NCI-H2196 treated with DMSO at 0.1 percent for 48 hours (cell line): ENCODE data around the gene B4GALT2.

Source experiments
- DNase-seq: peaks from one replicate; lab custom pipeline; 2025; ENCODE audit not compliant: unreplicated experiment; lab: John Stamatoyannopoulos, UW

B4GALT2 gene

DNA sequence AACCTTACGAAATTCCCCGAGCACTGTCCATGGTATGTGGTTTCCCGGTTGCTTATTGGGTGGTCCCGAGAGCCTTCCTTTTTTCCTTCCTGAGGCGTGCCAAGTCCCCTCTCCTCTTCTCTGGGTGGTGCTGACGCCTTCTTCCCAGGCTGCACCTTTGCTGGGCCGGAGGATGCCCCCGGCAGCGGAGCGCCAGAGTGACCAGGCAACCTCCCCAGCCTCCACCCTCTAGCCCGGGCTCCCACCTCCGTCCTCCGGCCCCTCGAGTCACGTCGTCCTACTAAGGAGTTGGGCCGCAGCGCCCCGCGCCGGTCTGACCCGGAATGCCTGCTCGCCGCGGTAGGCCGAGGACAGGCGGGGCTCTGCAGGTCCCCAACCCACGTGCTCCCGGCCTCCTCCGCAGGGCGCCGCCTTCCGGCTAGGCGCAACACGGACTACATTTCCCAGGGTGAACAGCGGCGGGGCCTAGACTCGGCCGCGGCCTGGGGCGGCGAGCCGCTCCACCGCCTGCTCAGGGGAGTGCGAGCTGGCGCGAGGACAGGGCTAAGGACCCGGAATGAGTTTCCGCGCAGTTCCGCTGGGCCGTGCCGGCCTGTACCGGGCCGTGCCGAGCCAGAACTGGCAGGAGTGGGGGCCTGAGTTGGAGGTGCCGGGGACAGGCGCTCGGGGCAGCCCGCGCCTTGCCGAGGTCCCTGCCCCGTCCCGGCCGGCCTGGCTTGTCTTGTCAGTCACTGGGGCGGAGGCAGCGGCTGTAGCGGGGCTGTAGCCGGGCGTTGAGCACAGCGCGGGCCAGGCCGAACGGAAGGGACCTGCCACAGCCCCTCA lies 32.6 kb upstream of the B4GALT2 start, which contains the start of gene IPO13:
IPO13 (plus strand) TSS at position 715 of the 825 bp plus-strand sequence. CDS start 651 bp downstream, outside the sequence.
- peak; percentile 98 for DNase-seq

DNA sequence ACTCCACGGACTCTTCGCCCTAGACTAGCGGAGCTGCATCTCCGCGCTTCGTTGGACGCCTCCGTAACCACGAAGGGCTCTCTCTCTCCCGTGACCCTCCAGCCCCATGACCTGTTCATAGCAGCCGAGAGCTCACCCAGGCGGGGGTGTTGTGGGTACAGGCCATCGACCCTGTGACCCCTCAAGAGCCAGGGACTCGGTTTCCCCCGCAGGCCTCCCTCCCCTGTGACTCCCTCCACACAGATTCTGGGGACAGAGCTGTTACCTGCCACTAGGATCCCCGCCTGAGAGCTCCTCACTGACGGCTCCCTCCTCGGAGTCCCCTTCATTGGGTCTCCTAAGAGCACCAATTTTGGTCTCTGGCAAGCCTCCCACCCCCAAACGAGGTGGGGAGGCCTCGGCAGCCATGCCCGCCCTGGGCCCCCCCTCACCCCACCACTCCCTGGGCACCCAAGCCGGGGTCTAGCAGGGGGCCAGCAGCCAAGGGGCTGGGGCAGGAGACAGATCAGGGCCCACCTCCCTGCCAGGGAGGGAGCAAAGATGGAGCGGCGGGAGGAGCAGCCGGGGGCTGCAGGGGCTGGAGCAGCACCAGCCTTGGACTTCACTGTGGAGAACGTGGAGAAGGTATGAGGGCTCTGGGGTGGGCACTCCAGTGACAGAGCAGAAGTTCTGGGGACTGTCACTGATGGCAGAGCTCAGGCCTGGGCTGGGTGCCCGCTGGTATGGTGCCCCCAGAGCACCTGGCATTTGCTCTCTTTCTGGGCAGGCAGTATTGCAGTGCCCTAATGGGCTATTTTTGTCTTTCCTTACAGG lies 31.7 kb upstream of the B4GALT2 start:
- DNase-seq = no peak

DNA sequence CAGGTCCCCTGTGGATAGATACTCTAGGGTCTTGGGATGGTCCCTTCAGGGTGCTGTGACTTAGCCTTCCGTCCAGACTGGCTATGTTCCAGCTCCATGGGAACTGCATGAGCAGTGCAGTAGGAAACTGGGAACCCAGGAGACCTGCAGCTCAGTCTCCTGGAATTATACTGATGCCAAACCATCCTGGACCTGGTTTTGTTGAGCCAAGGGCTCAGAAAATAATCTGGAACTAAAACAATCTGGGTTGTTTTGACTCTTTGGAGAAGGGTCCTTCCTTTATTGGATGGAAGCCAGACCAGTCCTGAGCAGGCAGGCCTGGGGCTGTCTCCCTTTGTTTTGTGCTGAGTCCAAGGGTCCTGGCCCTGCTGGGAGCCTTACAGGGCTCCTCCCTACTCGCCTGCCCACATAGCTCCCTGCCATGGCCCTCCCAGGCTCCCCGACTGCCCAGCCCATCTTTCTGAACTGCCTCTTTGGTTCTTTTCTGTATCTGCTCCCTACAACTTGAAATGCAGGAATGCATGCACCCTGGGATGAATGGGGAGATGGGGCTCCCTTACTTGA lies 31.1 kb upstream of the B4GALT2 start:
- no peak for DNase-seq

DNA sequence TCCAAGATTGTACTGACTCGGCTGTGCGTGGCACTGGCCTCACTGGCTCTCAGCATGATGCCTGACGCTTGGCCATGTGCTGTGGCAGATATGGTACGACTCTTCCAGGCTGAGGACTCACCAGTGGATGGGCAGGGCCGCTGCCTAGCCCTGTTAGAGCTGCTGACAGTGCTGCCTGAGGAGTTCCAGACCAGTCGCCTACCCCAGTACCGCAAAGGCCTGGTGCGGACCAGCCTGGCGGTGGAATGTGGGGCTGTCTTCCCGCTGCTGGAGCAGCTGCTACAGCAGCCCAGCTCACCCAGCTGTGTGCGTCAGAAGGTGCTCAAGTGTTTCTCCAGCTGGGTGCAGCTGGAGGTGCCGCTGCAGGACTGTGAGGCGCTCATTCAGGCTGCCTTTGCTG lies 29.3 kb upstream of the B4GALT2 start:
- DNase-seq = no peak

DNA sequence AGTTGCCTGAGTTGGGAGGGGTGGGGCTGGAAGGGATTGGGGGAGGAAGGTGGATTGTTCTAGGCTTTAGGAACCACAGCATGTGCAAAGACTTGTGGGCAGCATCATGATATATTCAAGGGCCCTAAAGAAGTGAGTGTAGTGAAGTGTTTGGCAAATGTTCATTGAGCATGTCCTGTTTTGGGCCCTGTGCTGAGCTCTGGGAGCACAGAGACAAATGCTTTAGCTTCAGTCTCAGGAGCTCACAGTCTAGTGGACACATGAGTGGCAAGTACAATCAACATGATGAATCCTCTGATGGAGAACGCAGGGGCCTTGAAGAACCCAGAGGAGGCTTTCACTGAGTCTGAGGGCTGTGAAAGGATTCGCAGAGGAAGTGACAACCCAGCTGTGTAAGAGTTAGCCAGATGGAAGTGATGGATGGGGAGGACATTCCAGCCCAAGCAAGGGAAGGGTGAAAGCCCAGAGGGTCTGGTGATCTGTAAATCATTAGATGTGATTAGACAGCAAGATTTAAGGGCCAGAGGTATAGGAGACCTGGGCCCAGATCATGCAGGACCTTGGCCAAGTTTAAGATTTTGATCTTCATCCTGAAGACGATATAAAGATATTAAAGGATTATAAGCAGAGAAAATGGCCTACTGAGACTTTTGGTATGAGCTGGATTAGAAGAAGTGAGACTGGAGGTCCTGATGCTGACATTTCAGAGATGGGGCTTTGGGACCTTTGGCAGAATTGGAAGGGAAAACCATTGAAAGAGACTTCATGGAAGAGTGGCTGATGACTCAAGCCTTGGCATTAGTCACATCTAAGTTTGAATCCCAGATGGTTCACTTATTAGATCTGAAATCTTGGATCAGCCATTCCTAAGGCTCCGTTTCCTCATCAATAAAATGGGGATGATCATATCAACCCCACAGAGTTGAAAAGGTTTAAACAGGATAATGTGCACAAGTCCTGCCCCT lies 27.7 kb upstream of the B4GALT2 start:
- DNase-seq = no peak

DNA sequence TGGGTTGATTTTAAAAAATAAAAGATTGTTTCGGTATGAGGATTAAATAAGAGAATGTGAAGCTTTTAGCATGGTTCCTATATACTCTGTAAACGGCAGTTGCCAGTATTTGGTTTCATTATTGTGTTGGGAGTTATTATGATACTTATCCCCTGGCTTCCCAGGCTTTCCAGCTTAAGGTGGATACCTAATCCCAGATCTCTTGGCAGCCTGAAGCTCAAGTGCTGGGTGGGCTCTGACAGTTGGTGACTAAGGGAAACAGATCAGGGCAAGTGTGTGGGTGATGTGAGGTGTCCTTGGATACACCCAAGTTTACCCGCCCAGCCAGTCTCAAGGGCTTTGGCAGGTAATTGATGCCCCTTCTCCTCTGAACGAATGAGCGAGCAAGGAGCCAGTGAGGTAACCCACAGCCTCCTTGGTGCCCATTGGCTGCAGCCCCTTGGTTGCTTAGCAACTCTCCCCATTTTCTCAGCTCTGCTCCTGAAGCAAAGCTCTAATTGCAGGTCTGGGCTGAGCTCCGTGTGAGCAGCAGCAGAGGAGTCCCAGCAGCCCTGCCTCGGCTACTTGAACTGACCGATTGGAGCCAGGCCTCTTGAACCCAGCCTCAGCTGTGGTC lies 26.2 kb upstream of the B4GALT2 start:
- peak; percentile 77 for DNase-seq

DNA sequence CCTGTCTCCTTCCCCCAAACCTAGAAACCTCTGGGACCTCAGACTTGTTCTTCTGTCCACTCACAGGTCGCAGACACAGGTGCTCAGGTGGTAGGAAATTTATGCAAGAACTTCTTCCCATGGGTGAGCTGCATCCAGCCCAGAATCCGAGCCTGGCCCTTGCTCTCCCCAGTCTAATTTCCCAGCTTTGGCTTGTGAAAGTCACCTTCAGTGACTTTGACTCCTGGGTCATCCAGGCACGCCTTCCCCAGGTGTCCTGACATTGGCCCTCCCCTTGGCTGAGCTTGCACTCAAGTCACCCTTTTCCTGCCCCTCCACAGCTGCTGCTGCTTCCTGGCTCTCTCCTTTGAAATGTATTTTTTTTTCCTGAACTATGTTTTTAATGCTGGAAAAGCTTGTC lies 25.6 kb upstream of the B4GALT2 start:
- no peak for DNase-seq

DNA sequence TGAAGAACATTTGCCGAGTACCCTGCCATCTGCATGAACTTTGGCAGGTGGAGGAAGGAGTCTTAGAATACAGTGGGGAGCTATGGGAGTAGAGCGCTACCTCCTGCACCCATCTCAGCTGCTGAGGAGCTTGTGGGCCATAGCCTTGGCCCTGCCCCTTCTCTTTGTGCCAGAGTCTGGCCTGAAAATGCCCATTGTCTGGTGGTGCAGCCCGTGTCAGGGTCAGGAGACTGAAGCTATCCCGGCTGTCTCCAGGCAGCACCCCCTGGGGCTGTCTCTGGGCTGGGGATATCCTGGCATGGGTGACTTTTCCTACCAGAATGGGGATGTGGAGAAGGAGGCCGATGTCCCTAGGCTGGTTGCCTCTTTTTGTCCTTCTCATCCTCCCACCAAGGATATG lies 25.0 kb upstream of the B4GALT2 start:
- no peak for DNase-seq

DNA sequence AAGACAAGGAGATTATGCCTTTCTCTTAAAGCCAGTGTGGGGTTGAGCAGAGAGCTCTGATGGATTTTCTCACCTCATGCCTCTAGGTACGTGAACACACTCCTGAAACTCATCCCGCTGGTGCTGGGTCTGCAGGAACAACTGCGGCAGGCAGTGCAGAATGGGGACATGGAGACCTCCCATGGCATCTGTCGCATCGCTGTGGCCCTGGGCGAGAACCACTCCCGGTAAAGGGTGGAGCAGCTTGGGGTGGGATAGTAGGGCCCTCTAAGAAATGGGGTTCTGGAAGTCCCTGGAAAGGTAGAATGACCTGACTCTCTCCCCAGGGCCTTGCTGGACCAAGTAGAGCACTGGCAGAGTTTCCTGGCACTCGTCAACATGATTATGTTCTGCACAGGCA lies 22.8 kb upstream of the B4GALT2 start:
- no peak for DNase-seq

DNA sequence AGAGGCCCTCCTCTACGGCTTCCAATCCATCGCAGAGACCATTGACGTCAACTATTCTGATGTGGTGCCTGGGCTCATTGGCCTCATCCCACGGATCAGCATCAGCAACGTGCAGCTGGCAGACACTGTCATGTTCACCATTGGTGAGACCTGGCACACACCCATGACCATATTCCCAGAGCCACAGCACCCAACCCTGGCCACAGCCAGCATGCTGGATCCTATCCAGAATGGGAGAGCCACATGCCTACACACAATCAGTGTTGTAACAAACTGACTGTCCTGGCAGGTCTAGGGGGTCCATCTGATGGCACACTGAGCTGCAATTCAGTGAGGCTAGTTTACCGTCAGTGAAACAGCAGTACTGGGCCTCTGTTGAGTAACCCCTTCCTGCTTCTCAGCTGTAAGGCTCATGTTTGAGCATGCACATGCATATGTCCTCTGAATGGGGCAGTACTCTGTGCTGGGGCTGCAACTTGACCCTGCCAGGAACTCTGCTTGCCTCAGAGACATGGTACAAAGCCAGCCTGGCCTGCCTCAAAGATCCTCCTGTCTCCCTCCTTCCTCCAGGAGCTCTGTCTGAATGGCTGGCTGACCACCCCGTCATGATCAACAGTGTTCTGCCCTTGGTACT lies 21.5 kb upstream of the B4GALT2 start:
- no peak for DNase-seq

DNA sequence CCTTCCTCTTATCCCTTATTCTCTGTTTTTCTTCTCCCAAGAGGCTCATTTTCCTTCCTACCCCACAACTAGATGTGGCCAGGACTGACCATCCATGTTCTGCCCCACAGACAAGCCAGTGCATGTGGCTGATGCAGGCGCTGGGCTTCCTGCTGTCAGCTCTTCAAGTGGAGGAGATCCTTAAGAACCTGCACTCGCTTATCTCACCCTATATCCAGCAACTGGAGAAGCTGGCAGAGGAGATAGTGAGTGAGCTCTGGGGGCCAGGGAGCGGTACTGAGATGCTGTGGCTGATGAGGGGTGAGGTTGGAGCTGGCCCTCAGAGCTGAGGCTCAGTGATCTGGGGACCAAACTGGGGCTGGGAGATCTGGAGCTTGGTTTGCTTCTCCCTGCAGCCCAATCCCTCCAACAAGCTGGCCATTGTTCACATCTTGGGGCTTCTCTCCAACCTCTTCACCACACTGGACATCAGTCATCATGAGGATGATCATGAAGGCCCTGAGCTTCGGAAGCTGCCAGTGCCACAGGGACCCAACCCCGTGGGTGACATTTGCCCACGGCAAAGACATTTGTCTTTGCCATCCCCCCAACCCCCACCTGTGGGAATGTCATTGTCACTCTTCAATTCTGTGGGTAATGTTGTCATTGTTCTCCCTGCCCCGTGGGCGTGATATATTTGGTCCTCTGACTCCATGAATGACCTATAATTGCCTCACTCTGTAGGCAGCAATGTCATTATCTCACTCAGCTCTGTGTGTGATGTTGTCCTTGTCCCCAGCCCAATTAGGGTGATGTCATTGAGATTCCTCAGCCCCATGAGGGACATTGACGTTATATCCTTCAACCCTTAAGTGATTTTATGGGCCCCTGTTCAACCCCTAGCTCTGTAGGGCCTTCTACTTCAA lies 20.4 kb upstream of the B4GALT2 start:
- no peak for DNase-seq

DNA sequence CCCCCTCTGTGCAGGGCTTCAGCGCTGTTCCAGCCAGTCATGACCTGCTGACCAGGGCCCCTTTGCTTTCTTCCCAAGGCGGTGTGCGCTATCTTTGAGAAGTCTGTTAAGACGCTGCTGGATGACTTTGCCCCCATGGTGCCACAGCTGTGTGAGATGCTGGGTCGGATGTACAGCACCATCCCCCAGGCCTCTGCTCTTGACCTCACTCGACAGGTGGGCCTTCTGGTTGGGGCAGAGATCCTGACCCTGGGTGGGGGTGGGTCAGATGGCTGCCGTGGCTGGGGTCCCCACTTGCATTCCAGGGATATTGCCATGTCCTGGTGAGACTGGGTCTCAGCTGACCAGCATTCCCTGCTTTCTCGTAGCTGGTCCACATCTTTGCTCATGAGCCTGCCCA lies 18.2 kb upstream of the B4GALT2 start:
- DNase-seq = no peak

DNA sequence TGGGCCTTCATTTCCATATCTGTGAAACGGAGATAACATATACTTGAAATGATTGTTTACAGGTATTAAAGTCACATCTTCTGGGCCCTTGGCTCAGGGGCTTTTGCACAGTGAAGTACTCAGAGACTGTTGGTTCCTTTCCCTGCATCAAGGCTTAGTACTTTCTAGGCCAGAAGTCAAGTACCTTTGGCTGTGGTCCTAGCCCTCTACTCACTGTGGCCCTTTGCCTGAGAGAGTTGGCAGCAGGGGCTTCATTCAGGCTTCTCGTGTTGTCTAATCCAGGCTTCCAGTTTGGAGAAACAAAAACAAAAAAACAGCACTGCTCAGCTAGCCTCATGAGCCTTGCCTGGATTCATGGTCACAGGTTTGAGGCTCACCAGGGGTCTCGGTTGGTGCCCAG lies 17.3 kb upstream of the B4GALT2 start:
- DNase-seq = no peak

DNA sequence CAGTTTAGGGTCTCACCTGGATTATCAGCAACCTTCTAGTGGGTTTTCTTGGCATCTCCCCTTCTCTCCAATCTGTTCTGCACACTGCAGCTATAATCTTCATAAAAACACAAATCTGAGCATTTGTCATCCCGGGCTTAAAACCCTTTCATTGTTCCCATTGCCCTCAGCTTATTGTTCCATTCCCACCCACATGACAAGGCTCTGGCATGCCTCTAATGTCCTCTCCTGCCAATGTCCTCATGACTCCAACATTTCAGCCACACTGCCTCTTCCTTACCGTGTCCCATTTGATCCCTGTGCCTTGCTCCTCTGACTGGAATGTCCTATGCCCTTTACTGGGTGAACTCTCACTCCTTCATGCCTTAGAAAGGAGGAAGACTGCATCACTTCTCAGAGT lies 16.7 kb upstream of the B4GALT2 start:
- DNase-seq = no peak

DNA sequence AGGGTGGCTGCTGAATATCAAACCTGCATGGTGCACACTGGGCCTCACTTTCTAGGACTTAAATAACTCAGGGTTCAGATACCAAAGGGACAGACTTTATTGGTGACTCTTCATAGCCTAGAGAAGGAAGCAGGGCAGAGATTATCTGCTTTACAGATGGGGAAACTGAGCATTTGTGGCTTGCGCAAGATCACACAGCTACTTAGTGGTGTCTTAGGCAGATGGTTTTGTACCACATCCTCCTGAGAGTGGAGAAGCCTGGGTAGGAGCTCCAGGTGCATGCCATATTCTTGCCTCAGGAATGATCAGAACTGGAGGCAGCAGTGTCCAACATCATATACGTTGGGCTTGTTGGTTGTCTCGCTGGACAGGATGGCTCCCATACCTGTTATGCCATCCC lies 16.0 kb upstream of the B4GALT2 start:
- DNase-seq = no peak

DNA sequence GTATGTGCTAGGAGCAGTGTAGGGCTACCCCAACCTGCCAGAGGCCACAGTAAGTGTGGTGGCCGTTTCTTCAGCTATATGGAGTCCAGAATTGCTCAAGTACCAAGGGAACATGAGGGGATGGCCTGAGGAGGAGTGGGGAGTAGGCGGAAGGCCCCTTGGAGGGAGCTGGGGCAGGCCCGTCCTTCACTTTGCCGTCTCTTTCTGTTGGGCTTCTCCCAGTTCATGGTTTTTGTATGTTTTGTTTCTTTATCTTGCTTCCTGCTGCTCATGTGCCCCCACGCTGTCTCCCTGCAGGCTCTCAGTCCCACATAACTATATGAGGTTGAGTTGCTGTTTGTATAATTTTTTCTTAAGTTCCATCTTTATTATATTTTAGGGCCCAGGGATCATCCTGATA lies 15.1 kb upstream of the B4GALT2 start:
- DNase-seq = no peak

DNA sequence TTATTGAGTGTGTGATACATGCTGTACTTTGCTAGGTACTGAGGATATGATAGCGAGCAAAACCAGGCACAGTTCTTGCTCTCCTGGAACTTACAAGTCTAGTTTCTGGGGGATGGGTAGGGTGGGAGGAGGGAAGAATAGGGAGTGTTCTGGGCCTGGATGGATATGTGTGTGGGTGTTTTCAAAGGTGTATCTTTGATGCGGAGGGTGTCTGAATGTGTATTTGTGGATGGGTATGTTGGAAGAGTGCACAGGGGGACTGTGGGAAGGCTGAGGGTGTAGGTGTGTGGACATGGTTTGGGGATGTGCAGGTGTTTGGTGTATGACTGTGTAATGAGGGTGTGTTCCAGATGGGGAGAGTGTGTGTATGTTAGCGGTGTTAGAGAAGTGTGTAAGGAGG lies 13.7 kb upstream of the B4GALT2 start:
- no peak for DNase-seq

DNA sequence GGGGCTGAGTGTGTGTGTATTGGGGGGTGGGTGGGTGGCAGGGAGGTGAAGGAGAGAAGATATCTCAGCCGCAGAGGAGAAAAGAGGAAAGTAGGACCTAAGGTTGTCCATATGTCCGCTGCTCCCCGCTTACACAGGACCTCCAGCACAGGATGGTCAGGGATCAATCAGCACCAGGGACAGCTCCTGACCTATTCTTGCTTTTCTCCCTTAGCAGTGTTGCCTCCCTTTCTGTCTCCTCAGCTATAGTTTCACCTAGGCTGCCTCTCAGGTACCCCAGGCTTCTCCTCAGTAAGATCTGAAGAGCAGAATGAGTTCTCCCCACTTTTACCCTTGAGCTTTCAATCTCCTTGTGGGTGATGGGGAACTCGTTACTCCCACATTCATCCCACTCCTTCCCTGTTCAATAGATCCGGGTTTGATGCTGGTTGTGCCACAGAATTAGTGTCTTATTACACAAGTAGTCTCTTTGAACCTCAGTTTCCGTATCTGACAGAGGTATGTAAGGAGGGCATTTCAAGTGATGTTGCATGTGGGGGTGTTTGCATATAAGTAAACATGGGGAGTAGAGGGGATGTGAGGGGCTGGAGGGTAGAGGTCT lies 10.6 kb upstream of the B4GALT2 start:
- DNase-seq = no peak

DNA sequence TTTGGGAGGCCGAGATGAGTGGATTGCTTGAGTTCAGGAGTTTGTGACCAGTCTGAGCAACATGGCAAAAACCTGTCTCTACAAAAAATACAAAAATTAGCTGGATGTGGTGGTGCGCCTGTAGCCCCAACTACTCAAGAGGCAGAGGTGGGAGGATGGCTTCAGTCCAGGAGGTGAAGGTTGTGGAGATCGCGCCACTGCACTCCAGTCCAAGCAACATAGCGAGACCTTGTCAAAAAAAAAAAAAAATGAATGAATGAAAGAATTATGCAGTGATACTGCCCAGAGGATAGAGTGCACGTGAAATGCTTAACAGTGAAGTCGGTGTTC lies 9.6 kb upstream of the B4GALT2 start:
- no peak for DNase-seq
